HG03558 (cell line): ENCODE results near the gene MOV10.
"Not testable (repeated sequence)": the region's sequence is repeated elsewhere in the genome, so short reads cannot be mapped to it uniquely, and the experiment has no call there.

Experiments used
- ATAC-seq: cut with Tn5 transposase; IDR thresholded peaks from one replicate; pipeline ENCODE4 v1.9.1; 2021; ENCODE audit warnings: moderate number of reproducible peaks; ENCODE audit not compliant: unreplicated experiment; ENCODE audit errors: extremely low read depth

MOV10 gene

GRCh38 chr1:112711041-112711440 lies 36.6 kb downstream of the MOV10 start:
- ATAC-seq, result no peak

- no peak for ATAC-seq
Observed at GRCh38 chr1:112711670-112712069, 37.2 kb downstream of the MOV10 start.

- ATAC-seq, result no peak
Observed at GRCh38 chr1:112712191-112712590, 37.7 kb downstream of the MOV10 start.

- no peak for ATAC-seq
Observed at GRCh38 chr1:112712701-112713128, 38.3 kb downstream of the MOV10 start.

DNA sequence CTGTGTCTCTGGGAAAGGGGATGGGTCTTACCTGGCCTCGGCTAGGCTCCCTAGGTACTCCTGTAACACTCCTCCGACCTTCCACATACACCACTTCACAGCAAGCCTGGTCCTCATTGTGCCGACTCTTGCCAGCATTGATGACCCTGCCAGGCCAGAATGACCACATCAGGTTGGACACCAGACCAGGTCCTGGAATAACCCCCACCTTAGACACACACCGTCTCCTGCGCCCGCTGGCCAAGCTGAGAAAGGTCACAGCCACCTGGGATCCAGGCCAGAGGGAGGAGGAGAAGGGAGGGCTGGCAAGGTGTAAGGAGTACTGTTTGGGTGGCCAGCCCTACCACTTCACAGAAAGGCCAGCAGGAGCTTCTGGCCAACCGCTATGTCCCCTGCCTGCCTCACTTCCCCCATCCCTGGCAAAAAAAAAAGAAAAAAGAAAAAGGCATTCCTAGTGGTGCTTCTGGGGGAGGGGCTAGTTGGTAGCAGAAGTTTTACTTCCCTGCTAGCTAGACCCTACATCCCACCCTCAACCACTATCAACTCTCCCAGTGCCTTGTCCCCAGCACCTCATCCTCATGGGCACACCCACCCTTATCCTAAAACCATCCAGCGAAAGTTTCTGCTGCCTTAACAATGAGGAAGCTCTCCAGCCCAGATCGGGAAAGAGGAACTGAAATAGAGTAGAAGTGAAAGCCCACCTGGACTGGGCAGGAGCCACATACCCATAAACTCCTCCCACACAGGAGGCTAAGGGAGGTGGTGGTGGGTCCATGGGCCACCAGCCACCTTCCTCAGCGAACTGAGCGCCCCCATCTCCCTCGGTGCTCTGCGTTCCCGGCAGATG lies 39.2 kb downstream of the MOV10 start:
- no peak for ATAC-seq

- ATAC-seq, result no peak
Observed at GRCh38 chr1:112714313-112715263, 40.1 kb downstream of the MOV10 start.

DNA sequence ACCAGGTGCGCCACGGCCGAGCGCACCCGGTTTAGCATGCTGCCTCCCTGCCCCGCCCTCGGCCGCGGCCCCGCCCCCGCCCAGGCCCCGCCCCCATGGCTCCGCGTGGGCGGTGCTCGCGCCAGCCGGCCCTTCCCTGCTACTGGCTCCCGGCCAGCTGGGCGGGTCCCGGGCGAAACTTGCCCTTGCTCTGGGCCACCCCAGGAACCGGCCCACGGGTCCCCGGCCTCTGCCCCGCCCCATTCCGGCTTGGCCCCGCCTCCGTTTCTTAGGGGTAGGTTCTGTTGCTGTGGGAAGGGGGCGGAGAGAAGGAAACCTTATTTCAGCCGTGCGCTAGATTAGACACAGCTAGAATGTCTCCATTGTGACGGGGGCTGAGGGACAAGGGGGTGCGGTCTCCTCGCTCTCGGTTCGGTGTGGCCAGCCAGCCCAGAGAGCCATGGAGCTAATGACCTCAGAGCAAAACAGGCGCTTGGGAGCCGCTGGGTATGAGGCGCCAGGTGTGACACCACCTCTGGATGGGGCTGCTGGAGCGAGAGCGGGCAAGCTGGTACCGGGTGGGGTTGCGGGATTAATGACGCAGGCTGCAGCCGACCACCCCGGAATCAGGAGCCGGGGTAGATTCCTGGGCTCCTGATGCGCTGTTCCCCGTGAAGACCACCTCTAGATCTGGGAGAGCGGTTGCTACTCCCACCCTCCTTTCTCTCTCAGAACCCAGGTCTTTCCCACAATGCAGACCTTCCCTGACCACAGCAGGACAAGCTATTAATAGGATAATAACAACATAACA lies 41.0 kb downstream of the MOV10 start, which contains the start of gene PPM1J:
Gene PPM1J, minus strand, starts transcription at position 69 of the 790 bp plus-strand sequence. Its CDS starts 31 bp downstream, at position 38.
- ATAC-seq, result peak; percentile 64

DNA sequence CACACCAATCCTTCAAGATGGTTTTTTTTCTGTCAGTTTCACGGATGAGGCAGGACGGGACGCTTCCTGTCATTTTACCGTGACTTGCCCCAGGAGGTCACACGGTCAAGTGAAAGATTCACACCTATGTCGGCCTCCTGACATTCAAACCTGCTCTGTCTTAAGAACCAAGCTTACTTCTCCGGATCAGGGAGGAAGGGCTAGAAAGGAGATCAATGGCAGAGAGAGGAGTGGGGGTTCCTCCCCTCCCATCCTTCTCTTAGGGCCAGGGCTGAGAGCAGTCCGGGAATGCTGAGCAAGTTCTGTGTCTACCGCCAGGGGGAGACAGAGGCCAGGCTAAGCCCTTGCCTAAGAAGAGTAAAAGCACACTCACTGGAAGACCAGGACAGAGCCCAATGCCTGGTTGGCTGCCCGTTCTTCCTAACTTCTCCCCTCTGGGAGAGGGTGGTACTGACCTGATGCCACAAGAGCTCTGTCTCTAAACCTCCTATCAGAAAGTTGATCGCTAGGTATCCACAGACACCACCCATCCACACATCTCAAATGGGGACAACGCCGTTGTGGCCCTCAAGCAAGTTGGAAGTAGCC lies 41.8 kb downstream of the MOV10 start:
- ATAC-seq, result no peak

GRCh38 chr1:112717263-112717873 lies 42.9 kb downstream of the MOV10 start:
- ATAC-seq, result no peak

GRCh38 chr1:112718691-112719418 lies 44.4 kb downstream of the MOV10 start:
- ATAC-seq, result no peak

GRCh38 chr1:112719706-112720105 lies 45.2 kb downstream of the MOV10 start:
- ATAC-seq, result no peak

- no peak for ATAC-seq
Observed at GRCh38 chr1:112720800-112721199, 46.3 kb downstream of the MOV10 start.

- ATAC-seq, result not testable (repeated sequence)
Observed at GRCh38 chr1:112721294-112721693, 46.8 kb downstream of the MOV10 start.

DNA sequence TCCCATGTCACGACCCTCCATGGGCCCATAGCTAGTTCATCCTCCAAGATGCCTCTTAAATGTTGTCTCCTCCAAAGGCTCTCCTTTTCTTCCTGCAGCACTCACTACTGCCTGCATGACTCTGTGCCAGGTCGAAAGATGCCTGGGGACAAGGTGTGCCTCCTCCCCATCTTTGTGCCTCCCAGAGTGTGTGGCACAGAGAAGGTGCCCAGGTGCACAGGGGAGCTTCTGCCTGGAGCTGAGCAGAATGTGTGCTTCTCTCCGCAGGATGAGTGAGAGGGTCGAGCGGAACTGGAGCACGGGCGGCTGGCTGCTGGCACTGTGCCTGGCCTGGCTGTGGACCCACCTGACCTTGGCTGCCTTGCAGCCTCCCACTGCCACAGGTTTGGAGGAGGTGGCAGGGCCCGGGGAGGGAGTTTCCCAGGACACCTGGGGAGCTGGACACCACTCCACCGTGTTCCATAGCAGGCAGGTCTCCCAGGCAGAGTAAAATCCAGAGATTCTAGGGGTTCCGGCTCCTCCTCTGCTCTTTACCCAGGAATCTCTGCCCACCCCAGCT lies 47.6 kb downstream of the MOV10 start:
- ATAC-seq, result no peak

DNA sequence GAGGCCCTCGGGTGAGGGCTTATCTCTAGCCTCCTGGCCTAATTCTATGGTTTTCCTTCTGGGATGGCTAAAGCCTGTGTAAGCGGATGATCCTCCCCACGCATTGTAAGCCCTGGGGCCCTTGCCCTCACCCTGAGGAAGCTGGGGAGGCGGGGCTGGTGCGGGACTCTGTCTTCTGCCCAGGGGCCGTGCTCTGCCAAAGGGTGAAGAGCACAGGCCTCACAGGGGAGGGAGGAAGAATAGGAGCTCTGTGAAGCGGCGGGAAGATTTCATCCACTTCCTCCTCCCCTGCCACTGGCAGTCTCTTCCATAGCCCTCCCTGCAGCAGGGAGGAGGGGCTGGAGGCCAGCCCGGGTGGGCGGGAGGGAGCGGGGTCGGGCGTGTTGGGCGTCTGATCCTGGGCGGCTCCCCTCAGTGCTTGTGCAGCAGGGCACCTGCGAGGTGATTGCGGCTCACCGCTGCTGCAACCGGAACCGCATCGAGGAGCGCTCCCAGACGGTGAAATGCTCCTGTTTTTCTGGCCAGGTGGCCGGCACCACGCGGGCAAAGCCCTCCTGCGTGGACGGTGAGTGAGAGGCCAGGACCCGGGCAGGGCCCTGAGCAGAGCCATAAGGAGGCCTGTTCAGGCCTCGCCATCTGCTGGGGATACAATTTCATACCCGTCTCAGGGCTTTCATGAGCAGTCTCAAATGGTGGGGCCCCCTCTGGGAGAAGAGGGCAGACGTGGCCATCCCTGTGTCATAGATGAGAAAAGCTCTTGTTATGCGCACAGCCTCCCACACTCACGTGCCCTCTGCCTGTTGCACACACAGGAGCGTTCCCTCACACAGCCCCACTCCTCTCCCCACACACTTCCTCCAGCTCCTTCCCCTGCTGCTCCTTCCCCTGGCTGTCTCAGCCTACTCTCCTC lies 48.4 kb downstream of the MOV10 start:
- no peak for ATAC-seq

DNA sequence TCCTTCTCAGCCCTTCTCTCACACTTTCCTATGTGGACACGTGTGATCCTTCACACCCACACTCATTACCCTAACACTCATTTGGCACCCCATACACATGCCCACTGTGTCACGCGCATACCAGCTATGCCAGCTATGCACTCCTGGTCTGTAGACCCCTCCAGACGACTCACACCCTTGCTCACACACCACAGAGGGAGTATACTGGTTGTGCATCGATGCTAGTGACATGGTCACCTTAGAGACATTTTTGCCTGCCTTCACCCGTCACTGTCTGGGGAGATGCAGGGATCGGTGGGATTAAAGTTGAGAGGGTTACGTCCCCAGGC lies 49.0 kb downstream of the MOV10 start:
- no peak for ATAC-seq

DNA sequence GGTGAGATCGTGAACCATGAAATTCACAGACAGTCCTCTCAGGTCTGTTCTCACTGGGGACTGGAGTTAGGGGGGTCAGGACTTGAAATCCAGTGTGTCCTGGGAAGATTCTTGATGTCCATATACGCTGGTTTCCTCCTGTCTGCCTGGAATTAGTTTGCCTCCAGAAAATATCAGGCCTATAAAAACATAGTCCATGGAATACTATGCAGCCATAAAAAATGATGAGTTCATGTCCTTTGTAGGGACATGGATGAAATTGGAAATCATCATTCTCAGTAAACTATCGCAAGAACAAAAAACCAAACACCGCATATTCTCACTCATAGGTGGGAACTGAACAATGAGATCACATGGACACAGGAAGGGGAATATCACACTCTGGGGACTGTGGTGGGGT lies 49.8 kb downstream of the MOV10 start:
- ATAC-seq, result not testable (repeated sequence)

- no peak for ATAC-seq
Observed at GRCh38 chr1:112727716-112728115, 53.3 kb downstream of the MOV10 start.
